Tibial nerve (tissue), 4 donors: ENCODE measurements around the gene INPP5K. TPM values are rescaled to one million over a fixed set of nuclear protein-coding genes. Genes with fewer than 3 reads are reported as not detected.

ENCODE experiments used
- DNase-seq, 2 donors: peaks; one replicate each; pipeline ENCODE4 v3.0.0-alpha.2; 2019; ENCODE audit warnings: low spot score in 2 of 2
- H3K27ac ChIP-seq, 4 donors: fragments of 200-600 bp; sonication (generic) in 3 of 4; one replicate each; pipeline ENCODE4 v1.5.1; 2017 to 2019; ENCODE audit warnings: mild to moderate bottlenecking in 1 of 4
- H3K27me3 ChIP-seq, 2 donors: fragments of 200-600 bp; sonication (generic) in 1 of 2; one replicate each; pipeline versions ENCODE4 v1.5.1 to v1.6.0; 2017 to 2019
- H3K36me3 ChIP-seq, 3 donors: fragments of 200-600 bp; sonication (generic); one replicate each; pipeline ENCODE4 v1.5.1; 2018 to 2019
- H3K4me1 ChIP-seq, 4 donors: fragments of 200-600 bp; sonication (generic) in 3 of 4; one replicate each; pipeline ENCODE4 v1.5.1; 2017 to 2019
- H3K4me3 ChIP-seq, 4 donors: fragments of 200-600 bp; sonication (generic) in 3 of 4; one replicate each; pipeline ENCODE4 v1.5.1; 2017 to 2019; ENCODE audit warnings: mild to moderate bottlenecking in 1 of 4, moderate library complexity in 1 of 4
- H3K9me3 ChIP-seq, 4 donors: fragments of 200-600 bp; sonication (generic) in 3 of 4; one replicate each; pipeline ENCODE4 v1.5.1; 2017 to 2019
- CTCF ChIP-seq, 5 experiments: fragments of 200-600 bp in 3 of 5; fragments of 450-650 bp in 2 of 5; sonication (generic) in 3 of 5; IDR thresholded peaks; one replicate each; pipeline ENCODE4 v1.5.1; 2016 to 2019; ENCODE audit warnings: antibody characterized with exemption in 5 of 5, mild to moderate bottlenecking in 3 of 5, moderate library complexity in 2 of 5
- EP300 ChIP-seq, 2 donors: sonication (generic); formaldehyde crosslinking; IDR thresholded peaks; one replicate each; pipeline ENCODE4 v1.6.1; 2017; ENCODE audit warnings: antibody characterized with exemption in 2 of 2, mild to moderate bottlenecking in 1 of 2
- POLR2A ChIP-seq, 2 donors: fragments of 450-650 bp; IDR thresholded peaks; one replicate each; pipeline ENCODE4 v1.6.1; 2017; ENCODE audit warnings: antibody characterized with exemption in 2 of 2, mild to moderate bottlenecking in 2 of 2, moderate library complexity in 2 of 2
- WGBS, 2 donors: methylation state at CpG; one replicate each; pipeline ENCODE4 v1.1.5; 2018; 5-methylcytosine and 5-hydroxymethylcytosine counted together
- total RNA-seq, 4 donors: library from RNA; depleted of rRNA; stranded (reverse); fragments of >200 nt; gene quantifications; one replicate each; pipeline ENCODE4 v1.1.0, GENCODE V29; 2016

INPP5K gene
- total RNA-seq, 4 donors from 2014 or later: 67.9 to 110 (median 95.2) TPM

DNA sequence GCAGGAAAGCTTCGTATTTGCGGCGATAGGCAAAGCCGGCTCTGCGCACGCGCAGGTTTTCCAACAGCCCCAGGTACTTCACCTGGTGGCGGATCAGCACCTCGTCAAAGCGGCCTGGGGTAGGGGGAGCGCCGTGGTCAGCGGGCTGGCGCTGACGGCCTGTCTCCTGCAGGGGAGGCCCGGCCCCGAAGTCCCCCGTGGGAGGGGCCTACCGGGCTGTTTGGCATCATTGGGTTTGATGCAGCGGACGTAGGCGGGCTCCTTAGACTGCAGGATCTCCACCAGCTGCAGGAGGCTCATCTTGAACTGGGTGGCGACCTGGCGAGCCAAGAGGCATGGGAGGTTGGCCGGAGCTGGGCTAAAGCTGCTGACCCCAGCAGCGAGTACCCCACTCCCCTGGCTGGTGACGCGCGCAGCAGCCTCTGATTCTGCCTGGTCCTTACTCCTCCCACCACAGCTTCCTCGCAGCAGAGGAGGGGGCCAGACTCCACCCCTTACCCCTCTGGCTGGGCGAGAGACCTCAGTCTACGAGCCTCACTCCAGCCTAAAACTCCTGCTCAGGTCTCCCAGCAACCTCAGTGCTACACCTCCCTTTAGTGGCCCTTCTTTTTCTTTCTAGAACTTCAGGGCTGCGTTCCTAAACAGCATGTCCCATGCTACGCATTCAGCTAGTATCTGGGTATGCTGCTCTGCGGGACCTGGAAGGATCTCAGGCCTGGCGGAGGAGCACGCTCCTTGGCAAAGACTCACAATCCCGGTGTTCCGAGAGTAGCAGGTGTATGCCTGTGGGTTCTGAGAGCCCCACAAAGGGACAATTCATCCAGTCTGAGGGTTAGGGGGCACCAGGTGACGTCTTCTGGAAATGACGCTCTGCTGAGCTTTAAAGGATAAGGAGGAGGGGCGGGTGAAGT, 44.2 kb downstream of the INPP5K start:
- Histone ChIP-seq H3K4me3 (no peak overlapping the region), H3K36me3 (peaks cover under 1 to 100% (median 33%) of the 10 kb centered on the region in 3 donors), H3K27ac (peak overlapping the region in 2 of 4 donors; percentile 3 to 77), H3K4me1 (peaks cover 0 to 64% (median 13%) of the 10 kb centered on the region in 4 donors), H3K9me3 (no peaks in the 10 kb centered on the region), H3K27me3 (no peaks in the 10 kb centered on the region)
- WGBS, 2 donors: 80 to 82% methylated on average over 39 to 40 of the region's 42 CpGs
- DNase-seq: no peak
- TF ChIP-seq POLR2A (IDR thresholded peaks at IDR 0.05): no peak
- TF ChIP-seq EP300 (IDR thresholded peaks at IDR 0.05): no peak
- no peak for TF ChIP-seq CTCF (IDR thresholded peaks at IDR 0.05)

- Histone ChIP-seq H3K27ac (peak overlapping the region in 1 of 4 donors; percentile 51), H3K36me3 (peaks cover 0 to 100% (median 33%) of the 10 kb centered on the region in 3 donors)
These were observed 44.9 kb downstream of the INPP5K start for GRCh38 chr17:1471490-1471889.

GRCh38 chr17:1470755-1471462, 45.5 kb downstream of the INPP5K start:
- peaks cover 0 to 52% (median 8%) of the 10 kb centered on the region in 4 donors for H3K4me1 ChIP-seq
- no peak for DNase-seq
- peak overlapping the region in 1 of 4 donors; percentile 51 for H3K27ac ChIP-seq
- no peak overlapping the region for H3K4me3 ChIP-seq
- WGBS, 2 donors: 72 to 76% methylated on average over 20 to 24 of the region's 25 CpGs
- TF ChIP-seq EP300 (IDR thresholded peaks at IDR 0.05): no peak
- no peak for TF ChIP-seq CTCF (IDR thresholded peaks at IDR 0.05)
- no peak for TF ChIP-seq POLR2A (IDR thresholded peaks at IDR 0.05)
- H3K36me3 ChIP-seq: peaks cover 0 to 100% (median 33%) of the 10 kb centered on the region in 3 donors
- no peaks in the 10 kb centered on the region for H3K9me3 ChIP-seq
- H3K27me3 ChIP-seq: no peaks in the 10 kb centered on the region

More at GRCh38 chr17:1471490-1471889, 44.9 kb downstream of the INPP5K start:
- H3K4me3 ChIP-seq: no peak overlapping the region
- no peak for DNase-seq
- 90 to 95% methylated on average over 13 to 14 of the region's 15 CpGs for WGBS, 2 donors
- H3K9me3 ChIP-seq: no peaks in the 10 kb centered on the region
- TF ChIP-seq EP300 (IDR thresholded peaks at IDR 0.05): no peak
- H3K4me1 ChIP-seq: peaks cover 0 to 57% (median 11%) of the 10 kb centered on the region in 4 donors
- H3K27me3 ChIP-seq: no peaks in the 10 kb centered on the region

DNA sequence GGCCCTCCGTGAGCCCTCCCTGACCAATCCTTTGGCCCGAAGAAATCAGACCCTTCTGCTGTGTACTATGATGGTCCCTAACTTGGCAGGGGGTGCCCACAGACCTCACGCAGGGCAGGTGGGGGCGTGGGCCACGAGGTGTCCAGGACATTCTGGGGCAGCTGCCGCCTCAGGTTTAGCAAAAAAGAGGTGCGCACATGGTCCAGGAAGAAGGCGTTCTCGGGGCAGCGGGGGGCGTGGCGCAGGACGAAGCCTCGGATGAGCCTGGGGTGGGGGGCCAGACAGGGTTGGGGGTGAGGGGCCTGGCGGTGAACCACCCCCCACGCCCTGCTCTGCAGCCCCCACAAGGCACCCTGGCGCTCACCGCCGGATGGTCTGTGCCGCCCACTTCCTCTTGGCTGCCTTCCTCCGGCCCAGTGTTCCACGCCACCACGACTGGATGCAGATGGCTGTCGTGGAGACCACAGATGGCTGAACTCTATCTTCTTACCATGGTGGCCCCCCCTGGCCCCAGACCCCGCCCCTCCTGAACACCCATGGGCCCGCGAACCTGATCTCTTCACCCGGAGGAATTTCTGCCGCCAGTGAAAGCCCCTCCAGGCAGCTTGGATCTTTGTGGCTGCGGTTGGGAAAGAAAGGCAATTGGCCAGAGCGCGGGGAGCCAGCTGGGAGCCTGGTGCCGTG, 46.2 kb downstream of the INPP5K start:
- H3K4me3 ChIP-seq: no peak overlapping the region
- peaks cover 0 to 45% (median 5%) of the 10 kb centered on the region in 4 donors for H3K4me1 ChIP-seq
- no peak for DNase-seq
- peaks cover 0 to 100% (median 33%) of the 10 kb centered on the region in 3 donors for H3K36me3 ChIP-seq
- 72 to 82% methylated on average over 30 to 33 of the region's 33 CpGs for WGBS, 2 donors
- H3K9me3 ChIP-seq: no peaks in the 10 kb centered on the region
- no peaks in the 10 kb centered on the region for H3K27me3 ChIP-seq
- H3K27ac ChIP-seq: peak overlapping the region in 2 of 4 donors; percentile 8 to 51
- no peak for TF ChIP-seq CTCF (IDR thresholded peaks at IDR 0.05)
- TF ChIP-seq POLR2A (IDR thresholded peaks at IDR 0.05): no peak
- TF ChIP-seq EP300 (IDR thresholded peaks at IDR 0.05): no peak

GRCh38 chr17:1469231-1469852, 47.1 kb downstream of the INPP5K start:
- Histone ChIP-seq H3K4me1 (peaks cover 0 to 38% (median under 1%) of the 10 kb centered on the region in 4 donors), H3K27me3 (no peaks in the 10 kb centered on the region), H3K36me3 (peaks cover 0 to 100% (median 33%) of the 10 kb centered on the region in 3 donors), H3K4me3 (no peak overlapping the region), H3K27ac (peak overlapping the region in 2 of 4 donors; percentile 44 to 71), H3K9me3 (no peaks in the 10 kb centered on the region)
- WGBS, 2 donors: 65 to 79% methylated on average over 28 of the region's 28 CpGs
- TF ChIP-seq CTCF (IDR thresholded peaks at IDR 0.05): no peak
- no peak for TF ChIP-seq POLR2A (IDR thresholded peaks at IDR 0.05)
- no peak for TF ChIP-seq EP300 (IDR thresholded peaks at IDR 0.05)
- no peak for DNase-seq
